ENCODE measurements around the gene SLC25A33. TPM values are rescaled to one million over a fixed set of nuclear protein-coding genes. Genes with fewer than 3 reads are reported as not detected.

The SLC25A33 gene
- 1 to 10 TPM; 5.4 to 6.1 TPM for total RNA-seq

DNA sequence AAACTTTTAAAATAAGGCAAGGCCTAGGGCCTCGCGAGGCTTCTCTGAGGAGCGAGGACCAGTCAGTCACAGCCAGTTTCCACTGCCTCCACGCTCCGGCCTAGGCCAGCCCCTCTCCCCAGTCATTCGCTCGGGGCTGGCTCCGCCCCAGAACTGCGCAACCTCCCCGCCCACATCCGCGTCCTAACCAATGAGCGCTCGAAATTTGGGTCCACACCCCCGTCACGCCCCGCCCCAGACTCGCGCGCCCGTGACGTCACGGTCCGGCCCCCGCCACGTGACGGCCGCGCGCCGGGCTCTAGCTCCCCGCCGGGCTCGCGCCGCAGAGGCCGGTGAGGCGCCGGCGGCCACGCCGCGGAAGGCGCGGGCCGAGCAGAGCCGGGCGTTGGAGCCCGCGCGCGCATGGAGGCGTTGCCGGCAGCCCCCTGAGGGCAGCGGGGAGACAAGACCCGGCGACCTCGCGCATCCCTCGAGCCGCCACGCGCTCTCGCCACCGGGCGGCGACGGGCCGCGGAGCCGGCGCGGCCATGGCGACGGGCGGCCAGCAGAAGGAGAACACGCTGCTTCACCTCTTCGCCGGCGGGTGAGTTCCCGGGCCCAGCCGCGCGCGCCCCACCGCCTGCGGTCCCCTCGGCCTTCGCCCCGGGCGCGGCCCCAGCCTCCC lies at the start of gene SLC25A33:
Gene SLC25A33, plus strand, starts transcription at position 301 of the 664 bp plus-strand sequence. Its CDS starts 227 bp downstream, at position 528.
- no peaks in the 10 kb centered on the region for H3K27me3 Mint-ChIP-seq
- H3K4me3 Mint-ChIP-seq, result peak within 1 kb of the TSS; percentile 91
- peaks cover 33% of the 10 kb centered on the region for H3K4me1 Mint-ChIP-seq (ENCODE audit: low read depth)
- peak within 1 kb of the TSS; percentile 77 for H3K27ac Mint-ChIP-seq
- H3K36me3 Mint-ChIP-seq, result peaks cover 7% of the 10 kb centered on the region
- no peaks in the 10 kb centered on the region for H3K9me3 Mint-ChIP-seq
- intact Hi-C loops (cut with micrococcal nuclease), result loop anchor here (1.0 to 5.0 kb wide), 3 partner anchors 50 to 222 kb away; no protein-coding TSS in a partner anchor
- peak; percentile 99 for DNase-seq
- ChIA-PET CTCF (interaction anchor here (0.6 to 1.1 kb wide), 2 partner anchors 32 to 713 kb away, joined by 3 read pairs; no protein-coding TSS in a partner anchor), POLR2A (no interaction called here)

DNA sequence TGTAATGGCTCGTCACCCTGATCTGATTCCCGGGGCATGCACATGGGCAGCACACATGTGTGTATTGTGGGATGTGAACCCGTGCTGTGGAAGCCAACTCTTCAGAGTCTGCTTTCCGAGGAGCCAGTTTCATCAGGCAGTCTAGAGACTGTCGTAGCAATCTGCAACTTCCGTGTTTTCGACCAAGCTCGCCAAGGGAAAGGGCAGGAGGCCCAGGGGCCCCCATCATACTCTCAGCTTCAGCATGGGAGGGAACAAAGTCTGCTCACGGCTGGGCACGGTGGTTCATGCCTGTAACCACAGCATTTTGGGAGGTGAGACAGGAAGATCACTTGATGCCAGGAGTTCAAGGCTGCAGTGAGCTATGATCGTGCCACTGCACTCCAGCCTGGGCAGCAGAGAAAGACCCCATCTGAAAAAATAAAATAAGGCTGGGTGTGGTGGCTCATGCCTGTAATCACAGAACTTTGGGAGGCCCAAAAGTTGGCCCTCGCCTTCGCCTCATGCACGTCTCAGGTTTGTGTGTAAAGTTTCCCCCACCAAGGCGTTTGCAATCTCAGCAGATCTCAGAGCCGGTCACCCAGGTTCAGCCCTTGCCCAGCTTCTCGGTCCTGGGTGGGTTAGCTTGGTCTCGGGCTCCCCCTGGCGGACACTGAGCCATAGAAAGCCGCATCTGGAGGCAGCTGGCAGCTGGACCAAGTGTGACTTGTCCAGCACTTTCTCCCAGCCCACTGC lies 48.5 kb upstream of the SLC25A33 start:
- no peak overlapping the region for H3K27ac Mint-ChIP-seq
- no peaks in the 10 kb centered on the region for H3K9me3 Mint-ChIP-seq
- ChIA-PET CTCF (interaction anchor here (0.7 to 10.6 kb wide), 36 partner anchors 9 to 380 kb away, joined by 3 to 191 read pairs (median 4); no protein-coding TSS in a partner anchor), POLR2A (interaction anchor here (0.7 to 1.4 kb wide), 2 partner anchors 64 to 199 kb away, joined by 3 to 5 read pairs; no protein-coding TSS in a partner anchor)
- H3K4me3 Mint-ChIP-seq, result no peak overlapping the region
- intact Hi-C loops (cut with micrococcal nuclease), result loop anchor here (1.0 to 10.0 kb wide), 3 partner anchors 201 to 376 kb away; no protein-coding TSS in a partner anchor
- peaks cover 4% of the 10 kb centered on the region for H3K27me3 Mint-ChIP-seq
- DNase-seq, result peak; percentile 90
- peaks cover 3% of the 10 kb centered on the region for H3K4me1 Mint-ChIP-seq (ENCODE audit: low read depth)
- no peaks in the 10 kb centered on the region for H3K36me3 Mint-ChIP-seq

DNA sequence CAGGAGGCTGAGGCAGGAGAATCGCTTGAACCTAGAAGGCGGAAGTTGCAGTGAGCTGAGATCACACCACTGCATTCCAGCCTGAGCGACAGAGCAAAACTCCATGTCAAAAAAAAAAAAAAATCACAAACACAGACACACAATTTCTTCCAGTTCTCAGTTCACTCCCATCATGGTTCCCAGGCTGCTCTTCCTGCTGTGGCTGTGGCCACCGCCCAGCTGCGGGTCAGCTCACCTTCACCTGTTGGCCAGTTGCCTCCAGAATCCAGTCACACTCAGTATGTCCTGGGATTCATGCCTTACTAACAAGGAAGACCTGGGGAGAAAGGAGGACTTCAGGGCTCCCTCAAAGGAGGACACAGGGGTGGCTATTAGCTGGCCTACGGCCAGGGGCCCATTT lies 45.9 kb upstream of the SLC25A33 start:
- Mint-ChIP-seq H3K4me1 (ENCODE audit: low read depth) (peaks cover 3% of the 10 kb centered on the region), H3K4me3 (no peak overlapping the region), H3K36me3 (no peaks in the 10 kb centered on the region), H3K9me3 (no peaks in the 10 kb centered on the region), H3K27ac (peak overlapping the region; percentile 8), H3K27me3 (peaks cover 4% of the 10 kb centered on the region)
- POLR2A ChIA-PET, result no interaction called here
- no peak for DNase-seq
- intact Hi-C loops (cut with micrococcal nuclease), result loop anchor here (10.0 kb wide), 1 partner anchor 379 kb away; no protein-coding TSS in a partner anchor
- CTCF ChIA-PET, result interaction anchor here (0.8 to 10.6 kb wide), 5 partner anchors 204 to 382 kb away, joined by 3 to 191 read pairs (median 19); no protein-coding TSS in a partner anchor

GRCh38 chr1:9494936-9495758 lies 44.1 kb upstream of the SLC25A33 start:
- H3K36me3 Mint-ChIP-seq, result no peaks in the 10 kb centered on the region
- H3K27me3 Mint-ChIP-seq, result peaks cover 4% of the 10 kb centered on the region
- H3K9me3 Mint-ChIP-seq, result no peaks in the 10 kb centered on the region
- intact Hi-C loops (cut with micrococcal nuclease), result loop anchor here (2.0 to 10.0 kb wide), 2 partner anchors 78 to 380 kb away; no protein-coding TSS in a partner anchor
- peaks cover 3% of the 10 kb centered on the region for H3K4me1 Mint-ChIP-seq (ENCODE audit: low read depth)
- CTCF ChIA-PET, result interaction anchor here (0.6 to 10.6 kb wide), 26 partner anchors 11 to 384 kb away, joined by 3 to 191 read pairs (median 3); no protein-coding TSS in a partner anchor
- DNase-seq, result peak; percentile 76
- POLR2A ChIA-PET, result no interaction called here
- H3K4me3 Mint-ChIP-seq, result peak overlapping the region; percentile 65
- H3K27ac Mint-ChIP-seq, result no peak overlapping the region

DNA sequence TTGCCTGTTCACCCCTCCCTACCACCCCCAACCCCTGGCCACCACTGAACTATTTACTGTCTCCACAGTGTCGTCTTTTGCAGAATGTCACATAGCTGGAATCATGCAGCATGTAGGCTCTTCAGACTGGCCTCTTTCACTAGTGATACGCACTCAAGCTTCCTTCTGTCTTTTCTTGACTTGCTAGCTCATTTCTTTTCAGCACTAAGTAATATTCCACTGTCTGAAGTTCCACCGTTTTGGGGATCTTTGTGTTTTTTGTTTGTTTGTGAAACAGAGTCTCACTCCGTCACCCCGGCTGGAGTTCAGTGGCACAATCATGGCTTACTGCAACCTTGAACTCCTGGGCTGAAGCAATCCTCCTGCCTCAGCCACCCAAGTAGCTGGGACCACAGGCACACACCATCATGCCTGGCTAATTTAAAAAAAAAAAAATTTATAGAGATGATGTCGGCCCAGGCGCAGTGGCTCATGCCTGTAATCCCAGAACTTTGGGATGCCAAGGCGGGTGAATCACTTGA lies 43.4 kb upstream of the SLC25A33 start:
- Mint-ChIP-seq H3K27me3 (peaks cover 4% of the 10 kb centered on the region), H3K36me3 (no peaks in the 10 kb centered on the region), H3K27ac (no peak overlapping the region), H3K4me1 (ENCODE audit: low read depth) (peaks cover 3% of the 10 kb centered on the region), H3K9me3 (no peaks in the 10 kb centered on the region), H3K4me3 (no peak overlapping the region)
- no peak for DNase-seq
- POLR2A ChIA-PET, result no interaction called here
- intact Hi-C loops (cut with micrococcal nuclease), result loop anchor here (2.0 to 10.0 kb wide), 2 partner anchors 77 to 381 kb away; no protein-coding TSS in a partner anchor
- CTCF ChIA-PET, result interaction anchor here (0.6 to 10.6 kb wide), 22 partner anchors 11 to 1032 kb away, joined by 3 to 191 read pairs (median 3); no protein-coding TSS in a partner anchor

DNA sequence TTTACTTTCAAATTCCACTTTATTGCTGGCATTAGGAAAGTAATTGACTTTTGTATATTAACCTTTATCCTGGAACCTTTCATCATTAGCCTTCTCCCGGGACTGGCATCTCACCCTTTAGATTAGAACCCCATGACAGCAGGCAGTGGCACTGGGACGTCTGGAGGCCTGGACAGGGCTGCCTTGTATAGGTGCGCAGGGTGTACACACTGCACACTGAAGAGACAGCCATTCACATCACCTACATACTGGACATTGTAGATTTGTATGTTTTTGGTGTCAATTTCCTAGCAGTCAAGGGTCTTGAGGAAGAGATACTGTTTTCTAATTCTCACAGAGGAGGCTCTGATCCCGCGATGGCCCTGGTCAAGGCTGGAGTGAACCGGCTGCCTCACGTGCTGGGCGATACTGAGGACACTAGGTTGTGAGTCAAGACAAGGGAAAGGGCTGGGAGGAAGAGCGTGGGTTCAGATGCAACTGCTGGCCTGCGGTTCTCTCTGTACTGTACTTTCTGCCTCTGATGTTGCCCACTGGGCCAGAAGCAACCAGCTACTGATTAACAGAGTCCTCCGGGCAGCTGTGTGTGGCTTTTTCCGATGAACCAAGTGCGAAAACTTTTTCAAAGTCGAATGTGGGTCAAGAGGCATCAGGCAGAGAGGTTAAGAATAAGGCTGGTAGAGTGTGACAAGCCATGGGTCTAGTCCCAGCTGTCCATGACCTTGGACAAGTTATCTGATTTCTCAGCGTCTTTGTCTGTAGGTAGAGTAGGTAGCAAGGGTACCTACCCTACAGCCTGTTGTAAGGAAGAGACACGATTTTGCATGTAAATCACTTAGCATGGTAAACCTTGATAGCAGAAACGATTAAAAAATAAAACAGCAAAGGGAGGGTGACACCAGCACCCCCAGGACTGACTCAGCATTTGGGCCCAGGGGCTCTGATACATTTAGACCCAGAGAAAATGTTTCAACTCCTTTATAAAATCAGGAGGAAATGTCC lies 38.2 kb upstream of the SLC25A33 start:
- H3K4me3 Mint-ChIP-seq, result no peak overlapping the region
- H3K9me3 Mint-ChIP-seq, result no peaks in the 10 kb centered on the region
- CTCF ChIA-PET, result interaction anchor here (1.1 to 1.6 kb wide), 2 partner anchors 10 to 234 kb away, joined by 3 to 4 read pairs; no protein-coding TSS in a partner anchor
- POLR2A ChIA-PET, result no interaction called here
- intact Hi-C loops (cut with micrococcal nuclease), result no loop called here
- H3K4me1 Mint-ChIP-seq (ENCODE audit: low read depth), result no peaks in the 10 kb centered on the region
- H3K27ac Mint-ChIP-seq, result no peak overlapping the region
- DNase-seq, result no peak
- peaks cover 3% of the 10 kb centered on the region for H3K27me3 Mint-ChIP-seq
- no peaks in the 10 kb centered on the region for H3K36me3 Mint-ChIP-seq

- Mint-ChIP-seq H3K36me3 (no peaks in the 10 kb centered on the region), H3K4me1 (ENCODE audit: low read depth) (no peaks in the 10 kb centered on the region), H3K27ac (no peak overlapping the region), H3K27me3 (peaks cover 3% of the 10 kb centered on the region), H3K4me3 (no peak overlapping the region), H3K9me3 (no peaks in the 10 kb centered on the region)
- intact Hi-C loops (cut with micrococcal nuclease), result no loop called here
- CTCF ChIA-PET, result no interaction called here
- POLR2A ChIA-PET, result no interaction called here
- DNase-seq, result no peak
These were observed 36.1 kb upstream of the SLC25A33 start for GRCh38 chr1:9503001-9503675.

DNA sequence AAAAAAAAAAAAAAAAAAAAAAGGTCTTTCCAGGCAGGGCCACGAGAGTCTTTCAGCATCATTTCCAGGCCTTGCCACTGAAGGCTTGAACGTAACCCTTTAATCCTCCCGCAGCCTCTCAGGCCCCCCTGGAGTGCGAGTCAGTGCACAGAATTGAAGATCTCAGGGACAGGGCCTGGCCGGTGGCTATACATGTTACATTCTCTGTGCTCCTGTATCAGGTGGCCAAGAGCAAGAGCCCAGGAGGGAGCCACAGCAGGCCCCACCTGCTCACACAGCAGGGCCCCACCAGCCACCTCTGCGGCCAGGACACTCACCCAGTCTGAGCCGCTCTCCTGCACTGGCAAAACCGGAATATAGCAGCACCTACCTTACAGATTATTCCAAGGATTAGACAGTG lies 34.1 kb upstream of the SLC25A33 start:
- Mint-ChIP-seq H3K27ac (no peak overlapping the region), H3K27me3 (peaks cover 5% of the 10 kb centered on the region), H3K4me3 (no peak overlapping the region), H3K36me3 (no peaks in the 10 kb centered on the region), H3K4me1 (ENCODE audit: low read depth) (no peaks in the 10 kb centered on the region), H3K9me3 (no peaks in the 10 kb centered on the region)
- no peak for DNase-seq
- intact Hi-C loops (cut with micrococcal nuclease), result no loop called here
- CTCF ChIA-PET, result no interaction called here
- POLR2A ChIA-PET, result no interaction called here

DNA sequence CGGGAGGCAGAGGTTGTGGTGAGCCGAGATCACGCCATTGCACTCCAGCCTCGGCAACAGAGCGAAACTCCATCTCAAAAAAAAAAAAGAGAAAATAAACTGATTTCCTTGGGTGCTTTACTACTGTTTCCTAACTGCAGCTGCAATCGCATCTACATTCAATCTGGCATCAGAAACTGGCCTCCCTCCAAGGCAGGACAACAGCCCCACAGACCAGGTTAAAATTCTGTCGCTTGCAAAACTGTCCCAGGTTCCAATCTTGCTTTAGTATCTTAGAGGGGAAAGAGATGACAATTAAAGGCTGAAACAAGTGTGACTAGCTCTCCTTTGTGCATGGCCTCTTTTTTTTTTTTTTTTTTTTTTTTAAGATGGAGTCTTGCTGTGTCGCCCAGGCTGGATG lies 32.4 kb upstream of the SLC25A33 start:
- DNase-seq, result no peak
- Mint-ChIP-seq H3K9me3 (no peaks in the 10 kb centered on the region), H3K27me3 (peaks cover 3% of the 10 kb centered on the region), H3K4me3 (no peak overlapping the region), H3K4me1 (ENCODE audit: low read depth) (no peaks in the 10 kb centered on the region), H3K27ac (no peak overlapping the region), H3K36me3 (no peaks in the 10 kb centered on the region)
- ChIA-PET CTCF (interaction anchor here (0.7 kb wide), 1 partner anchor 11 kb away, joined by 3 read pairs; no protein-coding TSS in a partner anchor), POLR2A (no interaction called here)
- intact Hi-C loops (cut with micrococcal nuclease), result no loop called here

DNA sequence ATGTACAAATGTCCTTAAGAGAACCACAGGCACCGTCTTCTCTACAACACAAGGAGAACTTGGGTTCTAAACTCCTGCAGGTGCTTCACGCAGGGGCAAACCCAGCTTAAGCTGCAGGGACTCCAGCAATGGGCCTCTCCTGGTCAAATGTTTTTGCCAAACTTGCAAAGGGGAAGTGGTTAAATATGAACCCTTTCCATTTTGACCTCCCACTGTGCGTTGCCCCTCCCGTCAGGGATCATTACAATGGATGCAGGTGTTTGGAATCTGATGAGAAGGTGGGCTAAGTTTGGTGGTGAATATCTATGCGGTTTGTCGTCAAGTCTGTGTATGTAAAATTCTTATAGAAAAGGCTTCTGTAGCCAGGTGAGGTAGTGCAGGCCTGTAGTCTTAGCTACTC lies 29.1 kb upstream of the SLC25A33 start:
- ChIA-PET CTCF (no interaction called here), POLR2A (no interaction called here)
- Mint-ChIP-seq H3K4me3 (no peak overlapping the region), H3K27ac (no peak overlapping the region), H3K36me3 (no peaks in the 10 kb centered on the region), H3K9me3 (no peaks in the 10 kb centered on the region), H3K4me1 (ENCODE audit: low read depth) (no peaks in the 10 kb centered on the region), H3K27me3 (peaks cover 3% of the 10 kb centered on the region)
- intact Hi-C loops (cut with micrococcal nuclease), result no loop called here
- no peak for DNase-seq

All from activated CD4-positive, alpha-beta memory T cell treated with anti-CD3 and anti-CD28 coated beads for 36 hours (primary cell).